Right hindlimb (tissue), 1 donor: ENCODE measurements around the gene FAM131C.
"Not testable (repeated sequence)": the region's sequence is repeated elsewhere in the genome, so short reads cannot be mapped to it uniquely, and the experiment has no call there.

Experiments
- DNase-seq: peaks from one replicate; pipeline ENCODE4 v3.0.0-alpha.2; 2018

Gene FAM131C

GRCh38 chr1:16076031-16076864 is 2.8 kb upstream of the FAM131C start:
- no peak for DNase-seq

GRCh38 chr1:16075337-16076030 is 2.0 kb upstream of the FAM131C start:
- no peak for DNase-seq

GRCh38 chr1:16074217-16074616 is 766 bp upstream of the FAM131C start:
- DNase-seq: no peak

- DNase-seq: no peak
These were observed 601 bp downstream of the FAM131C start for GRCh38 chr1:16072616-16073484.

GRCh38 chr1:16072095-16072494 is 1.4 kb downstream of the FAM131C start:
- no peak for DNase-seq

- DNase-seq: no peak
These were observed 1.8 kb downstream of the FAM131C start for GRCh38 chr1:16071614-16072013.

GRCh38 chr1:16070640-16071355 is 2.7 kb downstream of the FAM131C start:
- no peak for DNase-seq

GRCh38 chr1:16068356-16069270 is 4.8 kb downstream of the FAM131C start:
- no peak for DNase-seq

- no peak for DNase-seq
These were observed 5.5 kb downstream of the FAM131C start for GRCh38 chr1:16067933-16068332.

GRCh38 chr1:16067127-16067768 is 6.2 kb downstream of the FAM131C start:
- no peak for DNase-seq

- DNase-seq: no peak
These were observed 7.2 kb downstream of the FAM131C start for GRCh38 chr1:16066245-16066644.

GRCh38 chr1:16065269-16065576 is 8.2 kb downstream of the FAM131C start:
- DNase-seq: no peak

GRCh38 chr1:16064536-16065268 is 8.7 kb downstream of the FAM131C start:
- DNase-seq: no peak

- no peak for DNase-seq
These were observed 9.5 kb downstream of the FAM131C start for GRCh38 chr1:16063921-16064320.

GRCh38 chr1:16063226-16063829 is 10.1 kb downstream of the FAM131C start:
- DNase-seq: no peak

GRCh38 chr1:16062687-16063075 is 10.8 kb downstream of the FAM131C start:
- not testable (repeated sequence) for DNase-seq

GRCh38 chr1:16061989-16062686 is 11.3 kb downstream of the FAM131C start:
- DNase-seq: not testable (repeated sequence)

GRCh38 chr1:16061266-16061665 is 12.2 kb downstream of the FAM131C start:
- no peak for DNase-seq

- DNase-seq: not testable (repeated sequence)
These were observed 14.9 kb downstream of the FAM131C start for GRCh38 chr1:16058394-16059120.
